Gastrocnemius medialis (tissue), 4 donors: Measurements from ENCODE around the gene ACSS2.

Experiments
- POLR2A ChIP-seq, 2 donors: fragments of 450-650 bp; IDR thresholded peaks; one replicate each; pipeline ENCODE4 v1.6.1; 2017; ENCODE audit warnings: antibody characterized with exemption in 2 of 2, mild to moderate bottlenecking in 2 of 2, moderate library complexity in 2 of 2
- TF ChIP-seq, protein P1 (sequence below), 5 experiments: fragments of 450-650 bp in 3 of 5; fragments of 200-600 bp in 2 of 5; sonication (generic) in 2 of 5; IDR thresholded peaks in 4 of 5; conservative IDR thresholded peaks in 1 of 5; 1 replicate in 4 of 5; 2 replicates in 1 of 5; pipeline ENCODE4 v1.5.1; 2016 to 2019; ENCODE audit warnings: antibody characterized with exemption in 5 of 5, mild to moderate bottlenecking in 3 of 5, moderate library complexity in 3 of 5

- TF ChIP-seq, protein P1, sequence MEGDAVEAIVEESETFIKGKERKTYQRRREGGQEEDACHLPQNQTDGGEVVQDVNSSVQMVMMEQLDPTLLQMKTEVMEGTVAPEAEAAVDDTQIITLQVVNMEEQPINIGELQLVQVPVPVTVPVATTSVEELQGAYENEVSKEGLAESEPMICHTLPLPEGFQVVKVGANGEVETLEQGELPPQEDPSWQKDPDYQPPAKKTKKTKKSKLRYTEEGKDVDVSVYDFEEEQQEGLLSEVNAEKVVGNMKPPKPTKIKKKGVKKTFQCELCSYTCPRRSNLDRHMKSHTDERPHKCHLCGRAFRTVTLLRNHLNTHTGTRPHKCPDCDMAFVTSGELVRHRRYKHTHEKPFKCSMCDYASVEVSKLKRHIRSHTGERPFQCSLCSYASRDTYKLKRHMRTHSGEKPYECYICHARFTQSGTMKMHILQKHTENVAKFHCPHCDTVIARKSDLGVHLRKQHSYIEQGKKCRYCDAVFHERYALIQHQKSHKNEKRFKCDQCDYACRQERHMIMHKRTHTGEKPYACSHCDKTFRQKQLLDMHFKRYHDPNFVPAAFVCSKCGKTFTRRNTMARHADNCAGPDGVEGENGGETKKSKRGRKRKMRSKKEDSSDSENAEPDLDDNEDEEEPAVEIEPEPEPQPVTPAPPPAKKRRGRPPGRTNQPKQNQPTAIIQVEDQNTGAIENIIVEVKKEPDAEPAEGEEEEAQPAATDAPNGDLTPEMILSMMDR (IDR thresholded peaks at IDR 0.05 in 4 of 5, conservative IDR thresholded peaks at IDR 0.05 in 1 of 5), result no peak
- TF ChIP-seq POLR2A (IDR thresholded peaks at IDR 0.05), result peak in 1 of 2 donors; percentile 16
Observed at GRCh38 chr20:34907616-34908469, 31.4 kb downstream of the ACSS2 start.
